Esophagus muscularis mucosa (tissue), 4 donors: ENCODE measurements around the gene RUSF1.
A peak's percentile ranks its signal among the peaks of the same experiment; 100 is the strongest.

Experiments
- CTCF ChIP-seq, 3 experiments: fragments of 200-600 bp in 2 of 3; fragments of 450-650 bp in 1 of 3; sonication (generic) in 2 of 3; IDR thresholded peaks; one replicate each; pipeline ENCODE4 v1.5.1; 2017 to 2019; ENCODE audit warnings: antibody characterized with exemption in 3 of 3, mild to moderate bottlenecking in 2 of 3, moderate library complexity in 1 of 3
- EP300 ChIP-seq: sonication (generic); formaldehyde crosslinking; IDR thresholded peaks from one replicate; pipeline ENCODE4 v1.6.1; 2017; ENCODE audit warnings: antibody characterized with exemption
- POLR2A ChIP-seq: fragments of 450-650 bp; IDR thresholded peaks from one replicate; pipeline ENCODE4 v1.6.1; 2017; ENCODE audit warnings: antibody characterized with exemption, moderate library complexity, mild to moderate bottlenecking, low read depth
- POLR2AphosphoS5 ChIP-seq, 2 donors: sonication (generic); formaldehyde crosslinking; IDR thresholded peaks; one replicate each; pipeline ENCODE4 v1.6.1; 2017; ENCODE audit warnings: antibody characterized with exemption in 2 of 2

GRCh38 chr16:31471875-31472708 is 36.1 kb downstream of the RUSF1 start, which contains the start of gene TGFB1I1:
- peak; percentile 50 to 84 for TF ChIP-seq POLR2AphosphoS5 (IDR thresholded peaks at IDR 0.05)
- TF ChIP-seq CTCF (IDR thresholded peaks at IDR 0.05): no peak
- no peak for TF ChIP-seq POLR2A
- no peak for TF ChIP-seq EP300
